ENCODE results near the gene GPAT2. TPM values are rescaled to one million over a fixed set of nuclear protein-coding genes. Genes with fewer than 3 reads are reported as not detected.
"Not testable (repeated sequence)": the region's sequence is repeated elsewhere in the genome, so short reads cannot be mapped to it uniquely, and the experiment has no call there.

GPAT2 gene, protein sequence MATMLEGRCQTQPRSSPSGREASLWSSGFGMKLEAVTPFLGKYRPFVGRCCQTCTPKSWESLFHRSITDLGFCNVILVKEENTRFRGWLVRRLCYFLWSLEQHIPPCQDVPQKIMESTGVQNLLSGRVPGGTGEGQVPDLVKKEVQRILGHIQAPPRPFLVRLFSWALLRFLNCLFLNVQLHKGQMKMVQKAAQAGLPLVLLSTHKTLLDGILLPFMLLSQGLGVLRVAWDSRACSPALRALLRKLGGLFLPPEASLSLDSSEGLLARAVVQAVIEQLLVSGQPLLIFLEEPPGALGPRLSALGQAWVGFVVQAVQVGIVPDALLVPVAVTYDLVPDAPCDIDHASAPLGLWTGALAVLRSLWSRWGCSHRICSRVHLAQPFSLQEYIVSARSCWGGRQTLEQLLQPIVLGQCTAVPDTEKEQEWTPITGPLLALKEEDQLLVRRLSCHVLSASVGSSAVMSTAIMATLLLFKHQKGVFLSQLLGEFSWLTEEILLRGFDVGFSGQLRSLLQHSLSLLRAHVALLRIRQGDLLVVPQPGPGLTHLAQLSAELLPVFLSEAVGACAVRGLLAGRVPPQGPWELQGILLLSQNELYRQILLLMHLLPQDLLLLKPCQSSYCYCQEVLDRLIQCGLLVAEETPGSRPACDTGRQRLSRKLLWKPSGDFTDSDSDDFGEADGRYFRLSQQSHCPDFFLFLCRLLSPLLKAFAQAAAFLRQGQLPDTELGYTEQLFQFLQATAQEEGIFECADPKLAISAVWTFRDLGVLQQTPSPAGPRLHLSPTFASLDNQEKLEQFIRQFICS
- total RNA-seq = 10 to 100 TPM in 1 of 2 donors, 1 to 10 TPM in 1; 2.7 to 28.2 TPM

DNA sequence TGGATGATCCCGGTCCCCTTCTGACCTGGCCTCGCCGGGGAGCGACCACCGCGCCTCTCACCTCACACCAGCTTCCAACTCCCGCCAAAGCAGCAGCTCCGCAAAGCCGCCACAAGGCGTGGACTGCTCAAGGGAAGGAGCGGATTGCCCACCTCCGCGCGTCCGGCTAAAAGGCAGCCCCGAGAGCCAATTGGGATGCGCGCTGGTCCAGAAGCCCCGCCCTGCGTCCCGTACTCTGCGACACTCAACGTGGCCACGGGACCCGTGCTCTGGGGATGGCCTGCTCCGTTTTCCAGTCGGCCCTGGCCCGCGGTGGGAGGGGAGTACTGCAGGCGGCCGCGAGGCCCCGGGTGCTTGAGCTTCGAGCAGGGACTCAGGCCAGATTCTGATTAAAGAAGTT is at the start of gene GPAT2:
Gene GPAT2, minus strand, starts transcription at position 125 of the 400 bp plus-strand sequence. CDS start 2,557 bp downstream, outside the sequence.
- not testable (repeated sequence) for H3K27ac Mint-ChIP-seq; H3K27me3 Mint-ChIP-seq; H3K36me3 Mint-ChIP-seq (ENCODE audit: low read depth); H3K9me3 Mint-ChIP-seq; H3K4me3 Mint-ChIP-seq; H3K4me1 Mint-ChIP-seq
- ATAC-seq (replicated peaks) = peak; percentile 38

DNA sequence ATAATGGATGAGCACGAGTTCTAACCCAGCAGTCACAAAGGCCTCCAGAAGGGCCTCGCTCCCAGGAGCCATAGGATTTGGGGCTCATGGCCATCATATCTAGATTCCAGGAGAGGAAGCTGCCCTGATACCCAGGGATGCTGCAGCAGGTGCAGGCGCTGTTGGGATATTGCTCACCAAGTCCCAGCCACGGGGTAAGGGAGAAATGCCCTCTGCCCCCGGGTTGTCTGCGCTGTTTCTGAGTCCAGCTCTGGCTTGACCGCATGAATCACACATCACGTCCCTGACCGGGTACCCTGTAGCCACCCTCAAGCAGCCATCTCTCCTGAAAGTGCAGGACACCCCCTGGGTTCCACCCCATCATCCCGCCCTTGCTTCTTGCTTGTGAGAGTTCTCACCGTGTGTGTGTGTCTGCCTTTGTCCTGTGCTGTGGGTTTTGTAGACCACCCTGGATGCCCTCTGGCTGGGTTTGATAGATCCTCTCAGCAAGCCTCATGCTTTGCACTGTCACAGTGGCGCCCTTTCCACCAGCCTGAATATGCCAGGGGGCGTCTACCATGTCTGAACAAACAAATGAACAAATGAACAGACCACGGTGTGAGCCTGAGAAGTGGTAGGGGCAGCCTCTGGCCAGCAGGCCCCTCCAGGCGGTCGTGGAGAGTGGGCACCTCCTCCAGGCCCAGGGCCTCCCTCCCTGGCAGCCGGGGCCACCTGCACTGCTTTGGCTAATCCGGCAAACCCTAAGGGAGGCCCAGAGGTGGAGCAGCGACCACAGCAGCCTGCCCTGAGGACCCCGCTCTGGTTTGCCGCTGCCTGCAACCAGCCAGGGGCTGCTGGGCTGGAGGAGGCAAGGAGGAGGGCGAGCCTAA is 49.5 kb upstream of the GPAT2 start:
- Mint-ChIP-seq H3K4me3 (no peak overlapping the region), H3K27ac (no peak overlapping the region), H3K4me1 (no peaks in the 10 kb centered on the region), H3K36me3 (ENCODE audit: low read depth) (no peaks in the 10 kb centered on the region), H3K9me3 (no peaks in the 10 kb centered on the region), H3K27me3 (peaks cover 10% of the 10 kb centered on the region)
- ATAC-seq (replicated peaks) = no peak

DNA sequence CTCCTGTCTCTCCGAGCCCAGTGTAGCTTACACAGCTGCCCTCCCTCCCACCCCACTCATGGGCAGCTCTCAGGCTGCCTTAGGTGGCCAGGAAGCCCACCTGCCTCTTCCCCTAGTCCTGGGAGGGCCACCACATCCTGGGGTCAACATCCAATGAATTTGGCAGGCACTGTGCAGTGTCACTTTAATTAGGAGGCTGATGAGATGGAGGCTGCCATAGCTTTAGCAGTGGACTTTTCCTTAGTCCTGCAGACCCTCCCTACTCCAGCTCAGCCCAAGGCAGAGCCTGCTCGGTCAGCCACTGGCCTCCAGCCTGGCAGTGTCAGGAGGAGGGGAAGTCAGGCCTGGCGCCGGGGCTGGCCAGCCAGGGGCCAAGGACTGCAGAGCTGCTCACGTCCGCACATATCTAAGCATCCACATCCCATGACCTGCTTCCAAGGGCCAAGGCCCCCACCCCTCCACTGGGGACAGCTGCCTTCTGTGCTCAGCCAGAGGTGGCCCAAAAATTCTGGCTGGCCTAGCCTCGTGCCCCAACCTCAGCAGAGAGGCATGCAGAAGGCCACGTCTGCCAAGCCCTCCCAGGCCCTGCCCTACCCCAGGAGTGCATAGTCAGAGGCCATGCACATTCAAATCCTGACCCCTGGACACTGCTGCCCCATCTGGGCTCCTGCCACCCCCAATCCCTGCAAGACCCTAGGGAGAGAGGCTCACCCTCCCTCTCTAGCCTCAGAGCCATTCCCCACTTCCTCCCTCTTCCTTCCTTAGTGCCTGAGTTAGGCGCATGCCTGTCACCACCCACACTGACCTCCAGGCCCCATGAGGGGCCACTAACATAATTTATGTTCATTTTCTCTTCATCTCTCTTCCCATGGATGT is 48.6 kb upstream of the GPAT2 start:
- peaks cover 10% of the 10 kb centered on the region for H3K27me3 Mint-ChIP-seq
- no peaks in the 10 kb centered on the region for H3K4me1 Mint-ChIP-seq
- H3K9me3 Mint-ChIP-seq = no peaks in the 10 kb centered on the region
- ATAC-seq (replicated peaks) = no peak
- H3K4me3 Mint-ChIP-seq = no peak overlapping the region
- H3K36me3 Mint-ChIP-seq (ENCODE audit: low read depth) = no peaks in the 10 kb centered on the region
- H3K27ac Mint-ChIP-seq = no peak overlapping the region

DNA sequence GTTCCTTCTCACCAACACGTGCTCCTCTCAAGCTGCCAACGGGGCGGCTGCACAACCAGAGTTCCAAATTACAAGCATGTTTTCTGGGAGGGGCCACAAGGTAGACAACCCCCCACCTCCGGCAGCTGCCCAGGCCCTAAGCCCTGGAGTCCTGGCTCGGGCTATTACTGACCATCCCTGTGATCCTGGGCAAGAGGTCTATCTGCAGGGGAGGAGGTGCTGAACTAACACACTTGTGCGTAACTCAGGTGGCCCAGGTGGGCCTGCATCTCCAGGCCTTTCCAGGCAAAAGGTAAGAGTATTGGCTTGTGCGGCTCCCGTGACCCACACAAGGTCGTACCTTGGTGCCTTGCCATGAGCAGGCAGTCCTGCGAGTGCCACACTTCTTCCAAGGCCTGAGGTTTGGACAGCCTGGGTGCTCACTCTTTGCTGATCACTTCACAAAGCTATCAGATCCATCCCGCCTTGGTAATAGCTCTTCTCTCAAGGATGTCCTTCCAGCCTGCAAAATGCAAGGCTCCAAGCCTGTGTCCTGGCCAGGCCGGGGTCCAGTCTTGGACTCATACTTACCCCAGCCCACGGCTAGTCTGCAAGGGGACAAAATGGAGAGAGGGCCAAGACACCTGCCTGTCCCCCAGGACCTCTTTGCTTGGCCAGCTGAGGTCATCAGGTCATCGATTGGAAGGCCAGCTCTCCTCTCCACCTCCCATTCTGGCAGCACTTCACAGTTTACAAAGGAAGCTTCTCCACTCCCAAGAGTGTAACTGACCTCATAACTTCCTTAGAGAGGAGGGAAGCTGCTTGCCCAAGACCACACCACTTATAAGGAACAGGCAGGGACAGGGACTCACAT is 47.7 kb upstream of the GPAT2 start:
- H3K4me1 Mint-ChIP-seq = no peaks in the 10 kb centered on the region
- no peaks in the 10 kb centered on the region for H3K9me3 Mint-ChIP-seq

DNA sequence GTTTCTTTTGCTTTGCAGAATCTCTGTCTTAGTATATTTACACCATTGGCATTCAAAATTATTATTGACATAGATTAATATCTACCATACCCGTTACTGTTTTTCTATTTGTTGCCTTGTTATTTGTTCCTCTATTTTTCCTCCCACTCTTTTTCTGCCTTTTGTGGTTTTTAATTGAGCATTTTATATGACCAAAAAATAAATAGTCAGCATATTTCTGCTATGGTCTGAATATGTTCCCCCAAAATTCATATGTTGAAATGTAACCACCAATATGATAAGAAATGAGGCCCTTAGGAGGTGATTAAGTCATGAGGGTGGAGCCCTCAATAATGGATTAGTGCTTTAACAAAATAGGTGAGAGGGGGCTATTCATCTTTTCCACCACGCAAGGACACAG is 46.3 kb upstream of the GPAT2 start:
- no peaks in the 10 kb centered on the region for H3K4me1 Mint-ChIP-seq
- no peak overlapping the region for H3K4me3 Mint-ChIP-seq
- no peaks in the 10 kb centered on the region for H3K36me3 Mint-ChIP-seq (ENCODE audit: low read depth)
- H3K9me3 Mint-ChIP-seq = no peaks in the 10 kb centered on the region
- no peak overlapping the region for H3K27ac Mint-ChIP-seq
- no peak for ATAC-seq (replicated peaks)
- H3K27me3 Mint-ChIP-seq = peaks cover 10% of the 10 kb centered on the region

More for the DNA sequence above, 47.7 kb upstream of the GPAT2 start:
- H3K27ac Mint-ChIP-seq = no peak overlapping the region
- no peak for ATAC-seq (replicated peaks)
- H3K27me3 Mint-ChIP-seq = peaks cover 10% of the 10 kb centered on the region
- H3K36me3 Mint-ChIP-seq (ENCODE audit: low read depth) = no peaks in the 10 kb centered on the region
- H3K4me3 Mint-ChIP-seq = no peak overlapping the region

DNA sequence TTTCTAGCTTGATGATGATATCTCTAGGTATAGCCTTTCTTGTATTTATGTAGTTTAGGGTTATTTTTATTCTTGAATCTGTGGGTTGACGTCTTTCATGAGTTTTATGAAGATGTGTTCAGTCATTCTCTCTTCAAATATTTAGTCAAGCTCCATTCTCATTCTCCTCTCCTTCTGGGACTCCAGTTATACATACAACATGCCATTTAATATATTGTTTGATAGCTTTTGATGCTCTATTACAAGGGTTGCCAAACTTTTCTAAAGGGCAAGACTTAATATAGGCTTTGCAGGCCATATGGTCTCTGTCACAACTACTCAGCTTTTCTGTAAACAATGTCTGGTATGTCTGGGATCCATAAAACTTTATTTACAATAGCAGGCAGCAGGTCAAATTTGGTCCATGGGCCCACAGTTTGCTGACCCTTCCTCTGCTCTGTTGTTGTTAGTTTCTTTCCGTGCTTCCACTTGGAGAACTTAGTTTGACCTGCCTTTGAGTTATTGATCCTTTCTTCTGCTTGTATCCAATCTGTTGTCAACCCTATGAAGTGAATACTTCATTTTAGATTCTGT is 40.6 kb upstream of the GPAT2 start:
- Mint-ChIP-seq H3K9me3 (peaks cover 6% of the 10 kb centered on the region), H3K36me3 (ENCODE audit: low read depth) (no peaks in the 10 kb centered on the region), H3K4me3 (no peak overlapping the region), H3K27ac (no peak overlapping the region), H3K27me3 (peaks cover 8% of the 10 kb centered on the region), H3K4me1 (no peaks in the 10 kb centered on the region)
- no peak for ATAC-seq (replicated peaks)

DNA sequence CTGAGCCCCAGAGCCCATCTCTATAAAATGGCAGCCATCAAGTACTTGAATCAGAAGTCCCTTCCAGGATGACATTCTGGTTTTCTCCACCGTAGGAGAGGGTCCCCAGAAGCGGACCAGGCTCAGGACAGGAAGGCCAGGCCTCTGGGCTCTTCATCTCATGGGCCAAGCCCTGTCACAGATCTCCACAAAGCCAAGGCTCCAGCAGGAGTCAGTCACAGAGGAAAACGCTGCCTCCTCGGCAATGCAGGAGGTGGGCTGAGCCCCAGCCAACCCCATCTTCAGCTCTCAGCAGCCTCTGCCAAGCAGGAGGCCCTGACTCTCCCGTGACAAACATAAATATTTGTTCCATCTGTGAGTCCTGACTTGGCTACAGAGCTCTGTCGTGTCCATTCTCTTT is 39.4 kb upstream of the GPAT2 start:
- Mint-ChIP-seq H3K4me3 (no peak overlapping the region), H3K27me3 (peaks cover 8% of the 10 kb centered on the region), H3K9me3 (peaks cover 6% of the 10 kb centered on the region), H3K27ac (no peak overlapping the region), H3K4me1 (no peaks in the 10 kb centered on the region), H3K36me3 (ENCODE audit: low read depth) (no peaks in the 10 kb centered on the region)
- no peak for ATAC-seq (replicated peaks)

DNA sequence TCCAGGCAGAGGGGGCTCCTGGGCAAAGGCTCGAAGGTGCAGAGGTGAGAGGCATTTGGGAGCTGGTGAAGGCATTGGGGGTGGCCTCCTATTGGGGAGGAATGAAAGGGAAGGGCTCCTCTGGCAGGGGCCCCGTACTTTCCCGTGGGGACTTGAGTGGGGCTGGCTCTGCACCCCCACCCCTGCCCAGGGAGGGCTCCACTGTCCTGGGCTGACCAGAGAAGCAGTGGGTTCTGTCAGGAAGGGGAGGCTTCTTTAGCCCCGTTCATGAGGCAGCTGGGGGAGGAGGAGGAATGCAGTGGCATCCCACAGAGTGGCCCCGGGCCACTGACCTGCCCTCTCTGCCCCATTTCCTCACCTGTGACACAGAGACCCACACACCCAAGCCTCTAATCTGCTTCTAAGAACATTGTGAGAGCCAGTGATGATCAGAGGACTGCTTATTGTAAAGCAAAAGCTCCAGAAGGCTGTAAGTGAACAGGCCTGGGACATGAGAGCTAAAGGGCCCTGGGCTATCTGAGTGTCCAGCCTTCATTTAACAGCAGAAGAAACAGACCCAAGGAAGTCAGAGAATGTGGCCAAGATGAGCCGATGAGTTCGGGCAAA is 38.6 kb upstream of the GPAT2 start:
- H3K4me1 Mint-ChIP-seq = no peaks in the 10 kb centered on the region
- H3K36me3 Mint-ChIP-seq (ENCODE audit: low read depth) = no peaks in the 10 kb centered on the region
- no peak overlapping the region for H3K27ac Mint-ChIP-seq
- peaks cover 8% of the 10 kb centered on the region for H3K27me3 Mint-ChIP-seq
- ATAC-seq (replicated peaks) = no peak
- H3K4me3 Mint-ChIP-seq = no peak overlapping the region
- H3K9me3 Mint-ChIP-seq = peaks cover 6% of the 10 kb centered on the region

DNA sequence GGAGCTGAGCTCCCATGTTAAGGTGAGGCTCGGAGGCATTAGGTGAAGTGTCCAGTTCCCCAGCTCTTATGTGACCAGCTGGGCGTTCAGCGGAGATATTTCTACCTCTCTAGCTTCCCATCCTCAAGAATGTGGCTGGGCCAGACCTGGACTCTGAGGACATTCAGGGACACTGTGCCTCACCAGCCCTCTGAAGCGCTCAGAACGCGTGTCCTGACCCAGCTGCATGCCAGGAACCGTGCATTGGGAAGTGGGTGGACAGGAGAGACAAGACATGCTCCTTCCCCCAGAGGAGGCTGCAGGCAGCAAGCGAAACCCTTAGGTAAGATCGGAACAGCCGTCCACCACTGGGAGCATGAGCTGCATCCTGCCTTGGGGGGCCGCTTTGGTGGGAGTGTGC is 38.0 kb upstream of the GPAT2 start:
- Mint-ChIP-seq H3K36me3 (ENCODE audit: low read depth) (no peaks in the 10 kb centered on the region), H3K4me1 (no peaks in the 10 kb centered on the region), H3K27ac (no peak overlapping the region), H3K9me3 (peaks cover 6% of the 10 kb centered on the region), H3K4me3 (no peak overlapping the region), H3K27me3 (peaks cover 8% of the 10 kb centered on the region)
- ATAC-seq (replicated peaks) = no peak

DNA sequence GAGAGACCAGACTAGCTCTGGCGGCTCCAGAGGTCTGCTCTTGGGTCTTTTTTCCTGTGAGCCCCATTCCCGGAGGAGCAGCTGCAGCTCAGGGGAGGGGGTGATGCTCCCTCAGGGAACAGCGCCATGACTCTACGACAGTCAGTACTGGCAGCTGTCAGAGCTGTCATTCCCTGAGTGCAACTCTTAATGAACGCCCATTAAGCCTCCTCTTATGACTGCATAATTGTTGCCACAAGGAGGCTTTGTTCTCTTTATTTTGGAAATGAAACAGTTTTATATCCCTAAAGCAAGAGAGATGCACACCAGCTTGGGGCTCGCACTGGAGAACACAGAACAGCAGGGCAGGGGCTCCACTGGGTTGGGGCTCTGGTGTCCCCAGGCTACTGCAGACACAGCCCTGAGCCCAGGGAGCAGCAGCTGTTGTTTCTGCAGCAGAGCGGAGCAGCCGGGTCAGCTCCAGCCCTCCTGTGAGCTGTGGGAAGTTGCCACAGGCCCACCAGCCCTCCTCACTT is 37.3 kb upstream of the GPAT2 start:
- not testable (repeated sequence) for H3K4me3 Mint-ChIP-seq; ATAC-seq (replicated peaks); H3K9me3 Mint-ChIP-seq; H3K4me1 Mint-ChIP-seq; H3K36me3 Mint-ChIP-seq (ENCODE audit: low read depth); H3K27ac Mint-ChIP-seq; H3K27me3 Mint-ChIP-seq

DNA sequence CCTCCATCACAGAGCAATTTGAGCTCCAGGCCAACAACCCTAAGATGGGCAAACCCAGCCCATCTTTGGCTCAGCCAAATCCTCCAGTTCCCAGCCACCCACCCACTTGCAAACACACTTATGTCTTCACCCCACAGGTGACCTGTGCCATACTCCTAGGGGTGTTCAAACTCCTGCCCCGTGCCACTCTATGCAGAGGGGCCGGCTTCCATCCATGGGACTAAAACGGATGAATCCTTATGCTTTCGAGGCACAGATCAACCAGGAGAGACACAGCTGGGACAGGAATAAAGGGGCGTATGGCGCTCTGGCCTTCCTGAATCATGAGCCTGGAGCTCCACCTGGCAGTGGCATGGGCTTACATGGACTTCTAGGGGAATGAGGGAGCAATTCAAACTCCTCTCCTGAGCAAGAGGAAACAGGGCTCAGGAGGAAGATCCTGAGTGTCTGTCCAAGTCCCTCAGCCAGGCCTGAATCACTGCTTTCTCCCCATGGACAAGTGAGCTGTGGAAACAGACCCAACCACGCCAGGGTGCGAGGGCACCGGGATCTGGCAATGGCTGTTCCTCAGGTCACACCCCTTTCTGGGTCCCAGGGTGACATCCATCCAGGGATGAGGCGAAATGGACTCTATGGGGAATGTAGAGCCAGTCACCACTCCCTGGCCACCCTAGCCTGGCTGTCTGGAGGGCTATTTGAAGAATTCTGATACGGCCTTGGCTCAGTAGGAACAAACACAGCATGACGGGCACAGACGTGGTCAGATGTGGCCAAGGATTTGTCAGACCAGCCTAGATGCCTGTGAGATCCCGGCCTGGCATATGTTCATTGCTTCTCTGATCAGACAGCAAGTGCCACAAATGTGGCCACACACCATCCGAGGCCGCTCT is 36.6 kb upstream of the GPAT2 start:
- not testable (repeated sequence) for H3K27ac Mint-ChIP-seq; H3K4me1 Mint-ChIP-seq; H3K4me3 Mint-ChIP-seq; H3K27me3 Mint-ChIP-seq; H3K36me3 Mint-ChIP-seq (ENCODE audit: low read depth); H3K9me3 Mint-ChIP-seq; ATAC-seq (replicated peaks)

DNA sequence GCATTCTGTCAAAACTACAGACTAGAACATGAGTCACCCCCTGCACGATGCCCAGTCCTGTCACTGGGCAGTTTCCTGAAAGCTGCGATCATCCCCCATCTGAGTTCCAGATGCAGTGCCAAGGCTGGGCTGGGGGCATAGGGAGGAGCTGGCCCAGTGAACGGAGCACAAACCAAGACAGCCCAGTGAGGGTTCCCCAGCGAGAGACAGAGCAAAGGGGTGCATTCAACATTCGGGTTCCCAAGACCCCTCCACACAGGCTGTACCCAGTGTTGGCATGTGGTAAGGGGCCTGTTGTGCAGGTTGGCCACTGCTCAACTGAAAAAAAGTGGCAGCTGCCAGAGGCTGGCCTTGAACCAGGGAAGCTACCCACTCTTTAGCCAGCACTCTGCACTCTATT is 35.6 kb upstream of the GPAT2 start:
- H3K27me3 Mint-ChIP-seq; ATAC-seq (replicated peaks); H3K4me1 Mint-ChIP-seq; H3K4me3 Mint-ChIP-seq; H3K9me3 Mint-ChIP-seq; H3K27ac Mint-ChIP-seq; H3K36me3 Mint-ChIP-seq (ENCODE audit: low read depth): not testable (repeated sequence)

All from activated T-helper 17 cell treated with anti-CD3 and anti-CD28 coated beads, Interleukin-2, amount 50 U/mL, for 72 hours (primary cell).